Endodermal cell (in vitro differentiated cells): Measurements from ENCODE around the gene DMP1. TPM values are rescaled to one million over a fixed set of nuclear protein-coding genes. Genes with fewer than 3 reads are reported as not detected.

Source experiments
- DNase-seq: peaks from one replicate; pipeline ENCODE4 v3.0.0-alpha.2; 2017
- H3K27ac ChIP-seq: 2 replicates; pipeline ENCODE4 v1.5.1; 2013; ENCODE audit warnings: mild to moderate bottlenecking, low read depth, low read length, moderate library complexity
- H3K27me3 ChIP-seq: 2 replicates; pipeline ENCODE4 v1.6.1; 2013; ENCODE audit warnings: mild to moderate bottlenecking, low read length, moderate library complexity; ENCODE audit not compliant: insufficient read depth, control insufficient read depth, poor library complexity, severe bottlenecking
- H3K36me3 ChIP-seq: 2 replicates; pipeline ENCODE4 v1.7.0; 2013; ENCODE audit warnings: mild to moderate bottlenecking, low read length, moderate library complexity; ENCODE audit not compliant: control insufficient read depth, insufficient read depth
- H3K4me1 ChIP-seq: one replicate; pipeline ENCODE4 v1.7.0; 2013; ENCODE audit warnings: low read length; ENCODE audit not compliant: control insufficient read depth, insufficient read depth
- H3K4me3 ChIP-seq: 2 replicates; pipeline ENCODE4 v1.5.1; 2013; ENCODE audit warnings: mild to moderate bottlenecking, low read length, moderate library complexity
- H3K9ac ChIP-seq: 2 replicates; pipeline ENCODE4 v1.6.1; 2013; ENCODE audit warnings: mild to moderate bottlenecking, low read length, moderate library complexity; ENCODE audit not compliant: poor library complexity, severe bottlenecking; ENCODE audit errors: extremely low read depth
- H3K9me3 ChIP-seq: 2 replicates; pipeline ENCODE4 v1.6.1; 2013; ENCODE audit warnings: mild to moderate bottlenecking, low read length, moderate library complexity; ENCODE audit not compliant: control insufficient read depth
- H3K27ac Mint-ChIP-seq: 2 replicates; pipeline ENCODE4 v1.8.0; 2020; ENCODE audit warnings: mixed read lengths
- H3K27me3 Mint-ChIP-seq: 2 replicates; pipeline ENCODE4 v1.8.0; 2021; ENCODE audit warnings: mild to moderate bottlenecking, mixed read lengths; ENCODE audit not compliant: insufficient read depth
- H3K36me3 Mint-ChIP-seq: 2 replicates; pipeline ENCODE4 v1.8.0; 2020; ENCODE audit warnings: low read depth, mixed read lengths
- H3K4me1 Mint-ChIP-seq: 2 replicates; pipeline ENCODE4 v1.8.0; 2020; ENCODE audit warnings: mixed read lengths
- H3K4me3 Mint-ChIP-seq: 2 replicates; pipeline ENCODE4 v1.8.0; 2020; ENCODE audit warnings: mild to moderate bottlenecking, moderate library complexity, mixed read lengths
- H3K9me3 Mint-ChIP-seq: 2 replicates; pipeline ENCODE4 v1.8.0; 2020; ENCODE audit warnings: mild to moderate bottlenecking, mixed read lengths
- CTCF ChIP-seq: fragments of 200-600 bp; sonication (generic); conservative IDR thresholded peaks from 2 replicates; pipeline ENCODE4 v1.5.0; 2021; ENCODE audit warnings: antibody characterized with exemption, mild to moderate bottlenecking
- WGBS, 2 experiments: methylation state at CpG; one replicate each; pipeline versions ENCODE4 v1.1.5 to v1.1.7; 2013; ENCODE audit warnings: missing lambda C conversion rate in 2 of 2, mixed read lengths in 1 of 2; ENCODE audit not compliant: insufficient coverage in 1 of 2, insufficient read length in 1 of 2; 5-methylcytosine and 5-hydroxymethylcytosine counted together
- total RNA-seq, 2 donors: library from RNA; stranded (reverse); fragmentation: NEBNext Ultra II Directional in 1 of 2; extraction: Animal tissue kit (Norgen Biotek cat#: 25700) in 1 of 2; gene quantifications; 2 replicates in 1 of 2; 3 replicates in 1 of 2; pipeline ENCODE4 v1.2.1, GENCODE V29; 2021

Gene DMP1
- total RNA-seq, 2 donors from 2014 or later, result 0.09 TPM; not detected in 1

GRCh38 chr4:87662871-87663270, 12.8 kb downstream of the DMP1 start:
- no peaks in the 10 kb centered on the region for H3K36me3 Mint-ChIP-seq
- WGBS, 2 experiments, result 74 to 81% methylated on average over 7 to 9 of the region's 9 CpGs

GRCh38 chr4:87669373-87669772, 19.3 kb downstream of the DMP1 start:
- Mint-ChIP-seq H3K27ac (no peak overlapping the region), H3K4me1 (no peaks in the 10 kb centered on the region), H3K9me3 (peaks cover 34% of the 10 kb centered on the region), H3K4me3 (no peak overlapping the region), H3K27me3 (no peaks in the 10 kb centered on the region), H3K36me3 (peaks cover 14% of the 10 kb centered on the region)
- peaks cover 38% of the 10 kb centered on the region for H3K9me3 ChIP-seq
- H3K27me3 ChIP-seq, result no peaks in the 10 kb centered on the region
- H3K4me1 ChIP-seq, result no peaks in the 10 kb centered on the region
- no peaks in the 10 kb centered on the region for H3K36me3 ChIP-seq
- no peak overlapping the region for H3K27ac ChIP-seq
- WGBS, 2 experiments, result 92 to 100% methylated on average over 1 to 3 of the region's 3 CpGs
- no peak for TF ChIP-seq CTCF
- no peak for DNase-seq
- no peak overlapping the region for H3K9ac ChIP-seq
- H3K4me3 ChIP-seq, result no peak overlapping the region

More at GRCh38 chr4:87662871-87663270, 12.8 kb downstream of the DMP1 start:
- no peak overlapping the region for H3K4me3 ChIP-seq
- H3K9me3 Mint-ChIP-seq, result no peaks in the 10 kb centered on the region
- no peak overlapping the region for H3K27ac Mint-ChIP-seq
- no peaks in the 10 kb centered on the region for H3K27me3 ChIP-seq
- H3K9me3 ChIP-seq, result no peaks in the 10 kb centered on the region
- no peak overlapping the region for H3K4me3 Mint-ChIP-seq
- no peak overlapping the region for H3K27ac ChIP-seq
- TF ChIP-seq CTCF, result no peak
- no peak overlapping the region for H3K9ac ChIP-seq
- H3K4me1 ChIP-seq, result no peaks in the 10 kb centered on the region
- H3K4me1 Mint-ChIP-seq, result peaks cover 7% of the 10 kb centered on the region
- H3K27me3 Mint-ChIP-seq, result no peaks in the 10 kb centered on the region
- DNase-seq, result no peak
- no peaks in the 10 kb centered on the region for H3K36me3 ChIP-seq

GRCh38 chr4:87677731-87678130, 27.7 kb downstream of the DMP1 start:
- TF ChIP-seq CTCF, result no peak
- 95 to 100% methylated on average over 2 to 5 of the region's 7 CpGs for WGBS, 2 experiments
- no peak overlapping the region for H3K4me3 Mint-ChIP-seq
- H3K36me3 ChIP-seq, result no peaks in the 10 kb centered on the region
- H3K36me3 Mint-ChIP-seq, result peaks cover 11% of the 10 kb centered on the region
- no peaks in the 10 kb centered on the region for H3K27me3 Mint-ChIP-seq
- peaks cover 46% of the 10 kb centered on the region for H3K9me3 ChIP-seq
- no peak overlapping the region for H3K27ac ChIP-seq
- H3K9me3 Mint-ChIP-seq, result peaks cover 37% of the 10 kb centered on the region
- peaks cover 10% of the 10 kb centered on the region for H3K4me1 Mint-ChIP-seq
- no peak overlapping the region for H3K9ac ChIP-seq
- H3K27me3 ChIP-seq, result no peaks in the 10 kb centered on the region
- no peak overlapping the region for H3K4me3 ChIP-seq
- peaks cover 5% of the 10 kb centered on the region for H3K4me1 ChIP-seq
- no peak overlapping the region for H3K27ac Mint-ChIP-seq
- no peak for DNase-seq
